GM19467 (cell line): ENCODE results near the gene RBM28.

ENCODE experiments used
- ATAC-seq: cut with Tn5 transposase; IDR thresholded peaks from one replicate; pipeline ENCODE4 v1.9.1; 2021; ENCODE audit warnings: mild to moderate bottlenecking, moderate library complexity; ENCODE audit not compliant: unreplicated experiment

Gene RBM28, protein sequence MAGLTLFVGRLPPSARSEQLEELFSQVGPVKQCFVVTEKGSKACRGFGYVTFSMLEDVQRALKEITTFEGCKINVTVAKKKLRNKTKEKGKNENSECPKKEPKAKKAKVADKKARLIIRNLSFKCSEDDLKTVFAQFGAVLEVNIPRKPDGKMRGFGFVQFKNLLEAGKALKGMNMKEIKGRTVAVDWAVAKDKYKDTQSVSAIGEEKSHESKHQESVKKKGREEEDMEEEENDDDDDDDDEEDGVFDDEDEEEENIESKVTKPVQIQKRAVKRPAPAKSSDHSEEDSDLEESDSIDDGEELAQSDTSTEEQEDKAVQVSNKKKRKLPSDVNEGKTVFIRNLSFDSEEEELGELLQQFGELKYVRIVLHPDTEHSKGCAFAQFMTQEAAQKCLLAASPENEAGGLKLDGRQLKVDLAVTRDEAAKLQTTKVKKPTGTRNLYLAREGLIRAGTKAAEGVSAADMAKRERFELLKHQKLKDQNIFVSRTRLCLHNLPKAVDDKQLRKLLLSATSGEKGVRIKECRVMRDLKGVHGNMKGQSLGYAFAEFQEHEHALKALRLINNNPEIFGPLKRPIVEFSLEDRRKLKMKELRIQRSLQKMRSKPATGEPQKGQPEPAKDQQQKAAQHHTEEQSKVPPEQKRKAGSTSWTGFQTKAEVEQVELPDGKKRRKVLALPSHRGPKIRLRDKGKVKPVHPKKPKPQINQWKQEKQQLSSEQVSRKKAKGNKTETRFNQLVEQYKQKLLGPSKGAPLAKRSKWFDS

DNA sequence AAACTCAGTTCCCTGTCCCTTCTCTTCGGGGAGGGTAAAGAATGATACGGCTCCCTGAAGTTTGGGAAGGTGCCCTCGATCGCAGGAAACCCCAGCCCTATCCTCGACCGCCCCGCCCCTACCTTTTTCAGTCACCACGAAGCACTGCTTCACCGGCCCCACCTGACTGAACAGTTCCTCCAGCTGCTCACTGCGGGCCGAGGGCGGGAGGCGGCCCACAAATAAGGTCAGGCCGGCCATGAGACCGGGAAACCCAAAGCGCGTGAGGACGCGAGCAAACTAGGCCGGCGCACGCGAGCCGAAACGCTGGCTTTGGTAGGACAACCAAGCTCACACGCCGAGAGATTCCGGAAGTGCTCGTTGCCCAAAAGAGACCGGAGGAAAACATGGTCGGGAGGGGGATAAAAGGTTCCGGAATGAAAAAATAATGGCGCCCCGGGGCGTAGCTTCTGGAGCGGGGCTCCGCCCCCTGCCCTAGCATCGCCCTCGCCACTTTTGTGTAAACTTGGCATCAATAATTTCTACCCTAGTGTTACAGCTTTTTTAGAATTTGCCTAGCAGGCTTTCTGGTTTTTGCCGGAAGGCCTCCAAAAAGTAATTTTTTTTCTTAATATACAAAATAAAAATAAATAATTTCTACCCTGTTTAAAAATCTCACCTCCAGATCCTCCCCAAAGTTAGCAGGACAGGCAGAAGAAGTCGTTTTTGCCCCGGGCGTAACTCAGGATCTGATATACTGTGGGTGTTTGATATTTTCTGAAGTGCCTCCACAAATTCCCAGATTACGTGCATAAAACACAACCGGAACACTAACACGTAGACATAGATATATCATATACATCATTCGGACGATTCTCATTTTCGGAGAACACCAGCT is at the start of gene RBM28:
RBM28 (minus strand) TSS at position 355 of the 877 bp plus-strand sequence; CDS start at position 240, 115 bp downstream.
- ATAC-seq, result peak; percentile 88

DNA sequence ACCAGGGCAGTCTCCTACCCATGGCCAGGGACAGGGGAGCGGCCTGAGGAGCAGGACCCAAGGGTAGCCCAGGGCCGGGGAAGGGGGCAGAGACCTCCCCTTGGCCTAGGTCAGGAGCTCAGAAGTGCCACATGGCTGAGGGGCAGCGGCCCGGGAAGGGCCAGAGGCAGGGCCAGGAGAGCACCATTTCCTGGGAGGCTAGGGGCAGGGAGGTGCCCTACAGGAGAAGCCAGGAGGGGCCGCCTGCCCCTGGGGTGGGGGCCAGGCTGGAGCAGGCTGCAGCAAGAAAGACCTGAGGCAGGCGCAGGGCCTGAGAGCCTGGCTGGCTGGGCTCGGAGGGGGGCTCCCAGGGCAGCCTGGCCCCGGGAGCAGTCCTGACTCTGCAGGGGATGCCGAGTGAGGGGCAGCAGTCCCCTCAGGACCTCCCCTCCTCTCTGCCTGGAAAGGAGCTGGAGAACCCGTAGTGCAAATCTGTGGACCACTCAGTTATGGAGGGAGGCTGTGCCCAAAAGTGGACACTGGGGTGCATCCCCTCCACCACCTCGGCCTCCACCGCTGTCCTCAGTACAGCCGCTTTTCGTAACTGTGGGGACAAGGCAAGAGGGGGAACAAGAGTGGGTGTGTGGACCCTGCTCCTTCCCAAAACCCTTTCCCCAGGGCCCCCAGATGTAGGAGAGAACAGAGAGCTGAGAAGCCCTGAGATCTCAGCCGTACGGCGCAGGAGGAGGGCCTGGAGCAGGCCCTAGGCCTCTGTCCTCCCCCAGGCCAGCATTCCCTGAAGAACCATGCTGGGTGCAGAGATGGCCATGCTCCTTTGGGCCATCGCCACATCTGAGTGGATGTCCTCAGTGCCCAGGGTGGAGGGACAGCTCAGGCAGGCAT is 49.0 kb upstream of the RBM28 start:
- no peak for ATAC-seq

DNA sequence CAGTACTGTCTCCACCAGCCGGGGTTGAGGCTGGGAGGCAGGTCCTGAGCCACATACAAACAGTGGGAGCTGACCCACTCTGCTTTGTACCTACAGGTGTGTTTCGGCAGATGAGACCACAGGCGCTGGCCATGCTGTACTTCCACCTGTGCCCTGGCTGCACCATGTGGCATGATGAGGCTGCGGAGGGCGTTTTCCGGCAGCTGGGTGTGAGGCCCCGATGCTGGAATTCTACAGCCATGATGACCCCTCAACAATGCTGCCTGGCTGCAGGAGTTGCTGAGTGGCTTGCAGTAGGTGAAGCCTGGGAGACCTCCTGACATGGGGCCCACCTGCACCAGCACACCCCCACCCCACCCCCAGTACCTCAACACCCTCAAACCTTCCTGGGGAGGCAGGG is 48.1 kb upstream of the RBM28 start:
- no peak for ATAC-seq

DNA sequence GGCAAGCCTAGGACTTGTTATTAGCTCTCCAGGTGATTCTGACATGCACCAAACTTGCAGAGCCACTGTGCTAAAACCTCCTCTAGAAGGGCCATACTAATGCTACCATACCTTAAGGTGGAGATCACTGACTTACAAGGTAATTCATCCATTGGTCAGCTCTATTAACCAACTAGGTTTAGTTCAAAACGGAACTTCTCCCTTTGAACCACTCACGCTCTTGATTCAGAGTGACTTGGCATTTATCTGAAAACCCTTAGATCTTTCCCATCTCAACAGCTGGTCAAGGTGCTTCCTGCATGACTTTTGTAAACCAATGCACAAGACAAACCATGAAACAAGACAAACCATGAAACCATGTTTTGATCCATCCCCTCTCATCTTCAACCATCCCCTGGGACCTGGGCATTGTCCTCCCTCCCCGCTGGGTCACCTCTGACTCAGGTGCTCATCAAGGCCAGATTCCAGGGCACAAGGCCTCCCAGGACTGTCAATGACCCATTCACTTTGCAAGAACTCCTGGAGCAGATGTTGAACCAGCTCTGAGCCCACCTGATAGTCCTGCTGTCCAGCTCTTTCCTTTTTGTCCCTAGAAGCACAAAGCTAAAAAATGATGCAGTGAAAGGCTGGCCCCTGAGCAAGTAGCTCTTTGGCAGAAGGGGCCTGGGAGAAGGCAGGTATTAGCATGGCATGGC is 47.3 kb upstream of the RBM28 start:
- no peak for ATAC-seq

DNA sequence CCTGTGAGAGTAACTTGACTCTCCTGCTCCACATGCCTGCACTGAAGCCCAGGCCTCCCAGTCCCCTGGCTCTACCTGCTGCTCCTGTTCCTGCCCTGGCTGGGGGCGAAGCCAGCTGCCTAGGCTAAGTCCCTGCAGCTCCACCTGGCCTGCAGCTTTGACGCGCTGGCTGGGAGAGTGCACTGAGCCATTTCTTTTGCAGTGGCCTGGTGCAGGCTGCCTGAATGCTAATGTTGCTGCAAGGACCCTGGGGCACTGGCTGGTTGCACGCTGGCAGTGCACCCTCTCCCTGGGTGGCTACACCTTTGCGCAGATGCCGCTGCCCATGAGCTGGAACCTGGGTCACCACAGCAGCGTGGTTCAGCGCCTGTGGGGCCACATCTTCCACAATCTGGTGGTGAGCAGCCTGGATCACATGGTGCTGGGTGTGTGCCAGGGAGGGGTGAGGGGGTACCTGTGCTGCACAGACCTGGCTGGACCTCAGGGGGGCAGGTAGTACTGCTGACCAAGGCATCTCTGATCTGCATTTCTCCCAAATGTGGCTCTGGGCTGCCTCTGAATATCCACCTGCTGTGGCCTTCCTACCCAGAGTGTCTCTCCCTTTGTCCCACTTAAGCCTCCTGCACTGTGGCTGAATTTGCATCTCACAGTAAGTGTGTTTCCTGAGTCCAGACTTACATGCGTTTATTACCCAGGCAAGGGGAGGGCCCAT is 46.1 kb upstream of the RBM28 start:
- no peak for ATAC-seq

DNA sequence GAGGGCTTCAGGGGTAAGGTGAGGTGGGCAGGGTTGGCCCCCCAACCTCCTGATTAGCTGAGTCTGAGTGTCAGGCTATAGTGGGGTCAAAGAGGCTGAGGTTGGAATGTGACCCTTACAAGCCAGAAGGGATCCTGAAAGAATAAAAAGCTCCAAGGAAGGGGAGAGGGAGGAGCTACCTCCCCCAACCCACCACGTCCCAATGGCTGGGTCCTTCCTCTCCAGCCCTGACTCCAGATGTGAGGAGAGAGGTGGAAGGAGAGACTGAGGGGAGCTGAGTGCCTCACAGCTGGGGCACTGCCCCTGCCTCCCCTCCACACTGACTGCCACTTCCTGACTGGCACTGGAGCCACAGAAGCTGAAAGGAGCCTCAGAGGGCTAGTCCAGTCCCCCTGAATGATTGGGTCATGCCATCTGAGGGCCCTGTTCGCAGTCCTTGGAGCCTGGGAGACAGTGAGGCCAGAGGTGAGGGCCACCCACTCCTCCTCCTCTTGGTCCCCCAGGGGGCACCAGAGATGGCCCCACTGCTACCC is 45.4 kb upstream of the RBM28 start:
- no peak for ATAC-seq

DNA sequence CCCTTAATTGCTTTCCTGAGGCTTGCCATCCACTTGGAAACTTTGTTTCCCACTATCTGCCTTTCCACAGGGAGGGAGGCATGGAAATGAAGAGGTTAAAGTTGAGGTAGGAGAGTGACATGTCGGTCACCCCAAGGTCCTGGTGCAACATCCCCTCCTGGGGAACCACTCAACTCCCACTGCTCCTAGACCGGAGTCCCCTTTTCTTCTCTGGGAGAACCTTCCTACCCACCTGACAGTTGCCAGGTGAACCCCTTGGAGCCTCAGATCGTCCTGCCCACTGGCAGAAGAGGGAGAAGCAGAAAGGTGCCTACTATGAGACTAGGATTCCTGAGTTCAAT is 44.4 kb upstream of the RBM28 start:
- no peak for ATAC-seq

DNA sequence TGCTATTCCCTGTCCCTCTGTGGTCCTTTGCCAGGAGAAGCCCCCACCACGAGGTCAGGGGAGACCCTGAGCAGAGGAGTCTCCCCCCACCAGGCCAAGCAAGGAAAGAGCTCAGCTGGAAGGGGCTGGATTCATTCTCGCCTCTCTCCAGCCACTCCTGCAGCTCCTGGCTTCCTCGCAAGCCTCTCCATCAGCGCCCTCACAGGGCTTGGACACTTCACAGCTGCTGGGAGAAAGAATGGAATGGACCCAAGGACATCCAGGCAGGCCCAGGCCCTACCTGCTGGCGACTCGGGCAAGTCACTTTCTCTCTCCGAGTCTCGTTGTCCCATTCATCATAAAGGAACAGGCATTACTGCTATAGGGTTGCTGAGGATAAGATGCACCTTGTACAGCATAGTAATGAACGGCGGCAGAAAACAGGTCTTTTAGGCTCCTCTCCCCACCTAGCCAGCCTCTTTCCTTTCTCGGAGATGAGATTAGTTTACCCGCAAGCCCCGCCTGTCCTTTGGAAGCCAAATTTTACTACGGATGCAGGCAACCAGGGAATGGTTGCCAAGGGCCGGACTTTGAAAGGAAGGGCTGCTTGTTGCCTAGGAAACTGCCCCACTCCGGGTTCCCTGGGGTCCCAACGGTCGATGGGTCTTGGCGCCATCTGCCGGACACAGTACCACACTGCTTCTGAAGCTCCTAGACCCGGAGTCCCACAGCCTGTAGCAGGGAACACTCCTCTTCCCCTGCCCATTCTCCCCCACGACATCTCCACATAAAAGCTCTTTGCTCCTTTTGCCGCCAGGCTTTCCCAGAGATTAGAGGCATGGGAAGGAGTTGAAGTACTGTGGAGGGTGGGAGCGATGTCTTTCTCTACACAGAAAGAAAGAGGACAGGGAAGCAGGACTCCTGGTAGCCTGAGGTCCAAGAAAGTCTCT is 43.8 kb upstream of the RBM28 start:
- ATAC-seq, result no peak

DNA sequence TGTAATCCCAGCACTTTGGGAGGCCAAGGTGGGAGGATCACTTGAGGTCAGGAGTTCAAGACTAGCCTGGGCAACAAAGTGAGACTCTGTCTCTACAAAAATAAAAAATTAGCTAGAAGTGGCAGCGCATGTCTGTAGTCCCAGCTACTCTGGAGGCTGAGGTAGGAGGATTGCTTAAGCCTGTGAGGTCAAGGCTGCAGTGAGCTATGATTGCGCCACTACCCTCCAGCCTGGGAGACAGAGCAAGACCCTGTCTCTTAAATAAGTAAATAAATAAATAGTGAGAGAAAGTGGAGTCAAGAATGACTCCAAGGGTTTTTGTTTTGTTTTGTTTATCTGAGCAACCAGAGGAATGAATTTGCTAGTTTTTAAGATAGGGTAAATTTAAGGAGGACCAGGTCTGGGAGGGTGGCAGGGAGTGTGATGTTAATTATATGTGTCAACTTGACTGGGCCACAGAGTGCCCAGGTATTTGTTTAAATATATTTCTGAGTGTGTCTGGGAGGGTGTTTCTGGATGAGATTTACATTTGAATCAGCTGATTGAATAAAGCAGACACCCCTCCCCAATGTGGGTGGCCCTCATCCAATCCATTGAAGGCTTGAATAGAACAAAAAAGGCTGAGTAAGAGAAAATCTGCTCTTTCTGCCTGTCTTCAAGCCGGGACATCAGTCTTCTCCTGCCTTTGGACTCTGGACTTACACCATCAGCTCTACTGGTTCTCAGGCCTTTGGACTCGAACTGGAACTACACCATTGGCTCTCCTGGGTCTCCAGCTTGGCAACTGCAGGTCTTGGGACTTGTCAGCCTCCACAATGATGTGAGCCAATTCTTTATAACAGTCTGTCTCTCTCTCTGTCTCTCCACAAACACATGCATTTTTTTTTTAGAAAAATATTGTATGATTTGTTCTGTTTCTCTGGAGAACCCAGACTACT is 42.5 kb upstream of the RBM28 start:
- ATAC-seq, result no peak

DNA sequence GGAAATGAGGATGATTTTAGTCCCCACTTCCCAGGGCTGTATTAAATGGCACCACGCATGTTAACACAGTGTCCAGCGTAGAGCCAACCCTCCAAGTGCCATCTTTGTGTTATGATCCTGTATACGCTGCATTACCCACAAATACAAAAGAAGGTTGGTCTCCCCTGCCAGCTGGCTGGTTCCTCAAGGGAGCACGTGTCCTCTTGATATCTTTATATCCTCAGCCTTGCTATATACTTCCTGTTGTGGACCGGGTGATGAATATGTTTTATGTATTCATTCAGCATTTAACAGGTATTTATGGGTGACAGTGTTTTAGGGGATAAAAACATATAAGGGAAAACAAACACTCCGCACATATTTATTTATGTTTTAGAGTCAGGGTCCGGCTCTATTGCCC is 41.0 kb upstream of the RBM28 start:
- no peak for ATAC-seq

DNA sequence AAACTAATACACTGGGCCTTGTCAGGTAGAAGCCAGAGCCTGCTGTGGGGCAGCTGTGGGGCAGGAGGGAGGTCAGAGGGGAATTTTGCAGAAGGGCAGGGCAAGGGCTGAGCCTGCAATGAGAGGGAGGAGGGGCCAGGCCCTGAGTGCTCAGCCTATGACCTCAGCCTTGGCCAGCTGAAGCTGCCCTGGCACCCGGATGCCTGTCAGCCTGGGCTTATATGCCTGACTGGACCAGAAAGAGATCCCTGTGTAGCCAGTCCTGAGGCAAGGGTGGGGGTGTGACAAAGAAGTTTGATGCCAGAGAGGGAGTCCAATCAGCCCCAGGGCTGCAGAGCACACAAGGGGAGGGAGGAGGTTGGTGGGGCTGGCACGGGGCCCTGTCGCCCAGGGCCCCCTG is 40.1 kb upstream of the RBM28 start:
- no peak for ATAC-seq

DNA sequence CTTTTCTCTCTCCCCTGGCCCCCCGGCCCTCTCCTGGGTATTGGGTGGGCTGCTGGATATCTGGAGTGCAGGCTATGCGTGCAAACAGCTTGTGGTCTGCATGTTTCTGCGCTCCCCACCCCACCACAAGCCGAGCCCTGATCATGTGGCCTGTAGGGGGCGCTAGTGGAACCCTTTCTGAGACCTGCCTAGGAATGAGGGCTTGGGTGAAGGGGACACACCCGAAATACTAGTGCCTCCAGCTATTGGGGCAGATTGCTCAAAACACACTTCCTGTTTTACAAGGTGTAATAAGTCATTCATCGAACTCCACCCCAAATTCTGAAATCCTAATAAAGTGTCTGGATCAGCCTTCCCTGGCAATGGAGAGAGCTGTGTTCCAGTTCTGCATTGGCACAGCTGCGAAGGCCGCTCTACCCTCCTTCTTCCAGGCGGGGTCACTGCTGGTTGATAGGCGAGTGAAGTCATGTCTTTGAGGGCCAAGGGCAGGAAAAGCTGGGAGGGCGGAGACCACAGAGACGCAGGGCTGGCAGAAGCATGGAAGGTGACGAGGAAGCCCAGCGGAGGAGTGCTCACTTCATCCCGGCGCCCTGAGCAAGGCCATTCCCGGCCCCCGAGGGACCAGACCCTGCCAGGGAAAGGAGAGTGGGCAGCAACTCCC is 37.6 kb upstream of the RBM28 start:
- ATAC-seq, result no peak

DNA sequence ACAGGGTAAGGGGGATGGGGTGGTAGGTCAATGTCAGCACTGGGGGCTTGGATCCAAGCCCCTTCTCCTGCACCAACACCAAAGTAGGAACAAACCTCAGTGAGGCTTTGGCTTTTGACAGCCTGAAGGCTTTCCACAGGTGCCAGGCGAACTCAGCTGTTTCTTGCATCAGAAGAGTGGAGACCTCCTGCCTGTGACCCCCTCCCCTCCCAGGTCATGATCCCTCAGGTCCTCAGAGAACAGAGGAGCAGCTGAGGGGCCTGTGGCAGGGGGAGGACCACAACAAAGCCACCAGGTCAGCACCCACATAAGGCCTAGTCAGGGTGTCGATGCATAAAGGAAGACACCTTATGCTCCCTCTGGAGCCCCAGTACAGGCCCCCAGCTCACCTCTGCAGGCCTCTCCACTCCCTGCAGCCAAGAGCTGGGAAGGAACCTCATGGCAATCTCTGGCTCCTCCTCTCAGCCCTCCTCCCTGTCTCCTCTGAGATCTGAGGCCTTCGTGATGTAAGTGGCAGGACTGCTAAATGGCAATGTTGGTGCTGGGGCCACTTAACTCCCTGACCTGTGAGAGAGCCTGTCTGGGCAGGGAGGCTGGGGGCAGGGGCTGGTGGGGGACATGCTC is 36.9 kb upstream of the RBM28 start:
- ATAC-seq, result no peak

DNA sequence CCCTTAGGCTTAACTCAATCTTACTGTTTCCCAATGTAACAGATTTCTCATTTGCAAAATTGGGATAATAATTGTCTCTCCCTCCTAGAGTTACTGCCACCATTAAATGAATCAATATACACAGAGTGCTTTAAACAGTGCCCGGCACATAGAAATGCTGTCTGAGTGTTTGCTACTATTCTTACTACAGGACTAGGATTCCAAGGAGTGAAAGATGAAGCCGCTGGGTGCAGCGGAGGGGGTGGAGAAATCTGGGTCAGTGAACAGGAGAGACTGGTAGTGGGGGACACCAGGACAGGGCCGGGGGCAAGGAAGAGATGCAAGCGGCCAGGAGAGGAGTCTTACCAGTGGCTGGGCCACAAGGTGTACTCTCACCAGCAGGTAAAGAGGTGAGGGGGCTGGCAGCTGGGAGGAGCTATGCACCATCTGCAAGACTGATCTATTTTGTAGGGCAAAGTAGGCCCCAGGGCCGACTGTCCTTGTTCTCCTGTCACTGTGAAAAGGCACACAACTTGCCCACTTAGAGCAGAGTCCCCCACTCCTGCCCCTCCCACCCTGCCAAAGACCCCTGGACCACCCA is 36.3 kb upstream of the RBM28 start:
- ATAC-seq, result no peak

DNA sequence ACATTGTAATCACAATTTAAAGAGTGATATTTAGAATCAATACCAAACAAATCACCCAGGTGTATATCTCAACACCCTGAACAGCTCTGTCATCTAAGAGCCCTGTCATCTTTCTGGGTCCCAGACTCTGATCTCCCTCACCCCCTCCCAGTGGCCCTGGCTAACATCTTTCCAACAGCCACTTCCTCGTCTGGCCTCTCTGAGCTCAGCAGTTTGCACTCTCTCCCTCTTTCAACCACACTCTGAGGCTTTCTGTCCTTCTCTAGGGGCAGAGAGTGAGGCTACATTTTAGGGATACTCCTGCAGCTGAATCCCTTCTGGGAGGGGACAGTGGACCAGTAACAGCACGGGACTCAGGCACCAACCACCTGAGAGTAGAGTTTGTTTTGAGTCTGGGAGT is 34.9 kb upstream of the RBM28 start:
- no peak for ATAC-seq
